ENCODE measurements around the gene TBC1D22B.
"Not testable (repeated sequence)": the region's sequence is repeated elsewhere in the genome, so short reads cannot be mapped to it uniquely, and the experiment has no call there.

The TBC1D22B gene

DNA sequence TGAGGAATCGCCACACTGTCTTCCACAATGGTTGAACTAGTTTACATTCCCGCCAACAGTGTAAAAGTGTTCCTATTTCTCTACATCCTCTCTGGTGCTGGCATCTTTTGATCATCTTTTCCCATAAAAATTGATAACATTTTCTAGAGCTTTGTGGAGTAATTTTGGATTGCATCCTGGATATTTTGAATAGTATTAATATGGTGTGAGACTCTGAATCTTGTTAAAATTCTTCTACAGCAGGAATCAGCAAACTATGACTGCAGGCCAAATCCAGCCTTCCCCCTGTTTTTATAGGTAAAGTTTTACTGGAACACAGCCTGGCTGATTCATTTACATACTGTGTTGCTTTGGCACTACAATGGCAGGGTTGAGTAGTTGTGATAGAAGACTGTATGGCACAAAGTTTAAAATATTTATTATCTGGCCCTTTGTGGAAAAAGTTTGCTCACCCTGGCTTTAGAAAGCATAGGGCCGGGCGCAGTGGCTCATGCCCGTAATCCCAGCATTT, 81.2 kb downstream of the TBC1D22B start:
- in situ Hi-C loops (cut with MboI; ENCODE audit: low pct_unique_long_range_greater_than_20kb, low sequenced_read_pairs, unreplicated experiment): no loop called here
- DNase-seq (ENCODE audit: low spot score): no peak
- TF ChIP-seq, protein P1, sequence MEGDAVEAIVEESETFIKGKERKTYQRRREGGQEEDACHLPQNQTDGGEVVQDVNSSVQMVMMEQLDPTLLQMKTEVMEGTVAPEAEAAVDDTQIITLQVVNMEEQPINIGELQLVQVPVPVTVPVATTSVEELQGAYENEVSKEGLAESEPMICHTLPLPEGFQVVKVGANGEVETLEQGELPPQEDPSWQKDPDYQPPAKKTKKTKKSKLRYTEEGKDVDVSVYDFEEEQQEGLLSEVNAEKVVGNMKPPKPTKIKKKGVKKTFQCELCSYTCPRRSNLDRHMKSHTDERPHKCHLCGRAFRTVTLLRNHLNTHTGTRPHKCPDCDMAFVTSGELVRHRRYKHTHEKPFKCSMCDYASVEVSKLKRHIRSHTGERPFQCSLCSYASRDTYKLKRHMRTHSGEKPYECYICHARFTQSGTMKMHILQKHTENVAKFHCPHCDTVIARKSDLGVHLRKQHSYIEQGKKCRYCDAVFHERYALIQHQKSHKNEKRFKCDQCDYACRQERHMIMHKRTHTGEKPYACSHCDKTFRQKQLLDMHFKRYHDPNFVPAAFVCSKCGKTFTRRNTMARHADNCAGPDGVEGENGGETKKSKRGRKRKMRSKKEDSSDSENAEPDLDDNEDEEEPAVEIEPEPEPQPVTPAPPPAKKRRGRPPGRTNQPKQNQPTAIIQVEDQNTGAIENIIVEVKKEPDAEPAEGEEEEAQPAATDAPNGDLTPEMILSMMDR (IDR thresholded peaks at IDR 0.05; ENCODE audit: extremely low read depth, insufficient read depth, missing control alignments): no peak

DNA sequence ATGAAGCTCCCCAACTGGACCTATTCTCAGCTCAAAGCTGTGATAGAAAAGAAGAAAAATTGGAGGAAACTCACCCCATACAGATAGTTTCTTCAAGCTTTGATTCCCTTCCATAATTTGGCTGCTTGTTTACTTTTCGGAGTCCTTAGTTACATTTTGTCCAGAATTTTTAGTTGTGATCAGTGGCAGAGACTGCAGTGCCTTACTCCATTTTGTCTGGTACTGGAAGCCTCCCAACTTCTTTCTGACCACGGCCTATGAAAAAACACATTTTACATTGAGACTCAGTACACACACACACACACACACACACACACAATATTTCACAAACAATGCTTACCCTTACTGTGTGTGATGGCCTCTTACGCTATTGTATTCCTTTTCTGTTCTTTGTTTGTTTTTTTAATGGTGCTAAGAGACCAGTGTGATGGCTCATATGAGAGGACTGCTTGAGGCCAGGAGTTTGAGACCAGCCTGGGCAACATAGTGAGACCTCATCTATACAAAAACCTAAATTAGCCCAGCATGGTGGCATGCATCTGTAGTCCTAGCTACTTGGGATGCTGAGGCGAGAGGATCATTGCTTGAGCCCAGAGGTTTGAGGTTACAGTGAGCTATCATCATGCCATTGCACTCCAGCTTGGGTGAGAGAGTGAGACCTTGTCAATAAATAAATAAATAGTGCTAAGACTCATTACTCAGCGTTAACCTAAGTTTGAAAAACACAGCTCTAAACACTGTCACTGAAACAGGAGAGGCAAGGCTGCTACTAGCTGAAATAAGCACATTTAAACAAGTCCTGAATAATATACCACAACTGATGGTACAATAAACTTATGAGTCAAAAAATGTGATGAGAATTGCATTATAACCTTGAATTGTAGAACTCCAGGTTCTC, 82.4 kb downstream of the TBC1D22B start:
- in situ Hi-C loops (cut with MboI; ENCODE audit: low pct_unique_long_range_greater_than_20kb, low sequenced_read_pairs, unreplicated experiment): no loop called here
- no peak for DNase-seq (ENCODE audit: low spot score)
- TF ChIP-seq, protein P1 (IDR thresholded peaks at IDR 0.05; ENCODE audit: extremely low read depth, insufficient read depth, missing control alignments): no peak

DNA sequence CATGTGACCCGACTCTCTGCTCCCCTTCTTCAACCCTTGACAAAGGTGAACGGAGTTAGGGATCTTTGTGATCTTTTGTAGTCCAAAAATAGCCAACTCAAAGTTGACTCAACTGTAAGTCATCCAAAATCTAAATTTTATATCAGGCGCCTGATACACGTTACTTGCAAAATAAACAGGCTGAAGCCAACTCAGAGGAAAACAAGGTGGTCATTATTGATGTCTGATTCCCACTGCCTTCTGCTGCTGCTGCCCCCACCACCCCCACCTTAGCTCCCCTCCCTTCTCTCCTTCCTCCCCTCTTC, 83.0 kb downstream of the TBC1D22B start:
- in situ Hi-C loops (cut with MboI; ENCODE audit: low pct_unique_long_range_greater_than_20kb, low sequenced_read_pairs, unreplicated experiment): no loop called here
- no peak for DNase-seq (ENCODE audit: low spot score)
- TF ChIP-seq, protein P1 (IDR thresholded peaks at IDR 0.05; ENCODE audit: extremely low read depth, insufficient read depth, missing control alignments): no peak

DNA sequence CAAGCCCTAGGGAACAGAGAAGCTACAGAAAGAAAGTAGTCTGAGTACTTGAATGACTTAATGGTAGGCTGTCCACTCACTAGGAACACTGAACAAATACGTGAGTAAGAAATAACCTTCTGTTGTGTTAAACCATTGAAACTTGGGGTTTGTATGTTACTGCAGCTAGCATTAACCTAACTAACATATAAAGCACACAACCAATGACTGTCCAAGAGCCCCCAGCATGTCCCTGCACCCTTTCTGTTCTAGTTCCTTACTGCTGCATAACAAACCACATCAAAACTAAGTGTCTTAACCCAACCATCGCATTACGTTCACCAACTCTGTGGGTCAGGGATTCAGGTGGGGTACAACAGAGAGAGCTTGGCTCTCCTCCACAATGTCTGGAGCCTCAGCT, 85.7 kb downstream of the TBC1D22B start:
- in situ Hi-C loops (cut with MboI; ENCODE audit: low pct_unique_long_range_greater_than_20kb, low sequenced_read_pairs, unreplicated experiment): no loop called here
- TF ChIP-seq, protein P1 (IDR thresholded peaks at IDR 0.05; ENCODE audit: extremely low read depth, insufficient read depth, missing control alignments): no peak
- DNase-seq (ENCODE audit: low spot score): no peak

DNA sequence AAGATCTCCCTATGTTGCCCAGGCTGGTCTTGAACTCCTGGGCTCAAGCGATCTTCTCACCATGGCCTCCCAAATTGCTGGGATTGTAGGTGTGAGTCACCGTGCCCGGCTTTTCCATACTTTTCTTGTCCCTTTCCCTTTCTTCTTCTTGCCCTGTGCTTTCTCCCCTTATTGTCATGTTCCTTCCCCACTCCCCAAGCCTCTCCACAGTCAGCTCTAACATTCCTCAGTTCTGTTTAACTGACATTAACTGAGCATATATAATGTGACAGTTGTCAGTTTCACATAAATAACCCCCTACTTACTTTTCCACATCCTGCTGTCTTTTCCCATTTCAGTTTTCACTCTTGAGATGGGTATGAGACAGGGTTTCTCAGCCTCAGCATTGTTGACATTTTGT, 86.7 kb downstream of the TBC1D22B start:
- in situ Hi-C loops (cut with MboI; ENCODE audit: low pct_unique_long_range_greater_than_20kb, low sequenced_read_pairs, unreplicated experiment): no loop called here
- TF ChIP-seq, protein P1 (IDR thresholded peaks at IDR 0.05; ENCODE audit: extremely low read depth, insufficient read depth, missing control alignments): no peak
- DNase-seq (ENCODE audit: low spot score): no peak

DNA sequence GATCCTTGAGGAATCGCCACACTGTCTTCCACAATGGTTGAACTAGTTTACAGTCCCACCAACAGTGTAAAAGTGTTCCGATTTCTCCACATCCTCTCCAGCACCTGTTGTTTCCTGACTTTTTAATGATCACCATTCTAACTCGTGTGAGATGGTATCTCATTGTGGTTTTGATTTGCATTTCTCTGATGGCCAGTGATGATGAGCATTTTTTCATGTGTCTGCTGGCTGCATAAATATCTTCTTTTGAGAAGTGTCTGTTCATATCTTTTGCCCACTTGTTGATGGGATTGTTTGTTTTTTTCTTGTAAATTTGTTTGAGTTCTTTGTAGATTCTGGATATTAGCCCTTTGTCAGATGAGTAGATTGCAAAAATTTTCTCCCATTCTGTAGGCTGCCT, 88.2 kb downstream of the TBC1D22B start:
- in situ Hi-C loops (cut with MboI; ENCODE audit: low pct_unique_long_range_greater_than_20kb, low sequenced_read_pairs, unreplicated experiment); DNase-seq (ENCODE audit: low spot score): not testable (repeated sequence)

DNA sequence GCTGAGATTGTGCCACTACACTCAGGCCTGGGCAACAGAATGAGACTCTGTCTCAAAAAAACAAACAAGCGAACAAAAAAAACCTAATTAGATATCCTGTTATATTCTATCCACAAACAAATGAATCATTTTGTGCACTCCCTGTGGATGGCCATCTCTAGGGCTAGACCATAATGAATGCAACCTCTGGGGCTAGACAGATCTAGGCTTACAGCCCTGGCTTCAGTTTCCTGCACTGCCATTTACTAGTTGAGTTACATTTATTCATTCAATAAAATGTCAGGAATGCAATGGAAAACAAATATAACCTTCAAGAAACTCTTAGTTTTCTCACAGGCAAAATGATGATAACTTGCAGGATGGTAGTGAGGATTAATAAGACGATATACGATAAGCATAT, 89.6 kb downstream of the TBC1D22B start:
- no peak for DNase-seq (ENCODE audit: low spot score)
- in situ Hi-C loops (cut with MboI; ENCODE audit: low pct_unique_long_range_greater_than_20kb, low sequenced_read_pairs, unreplicated experiment): no loop called here
- TF ChIP-seq, protein P1 (IDR thresholded peaks at IDR 0.05; ENCODE audit: extremely low read depth, insufficient read depth, missing control alignments): no peak
